SK-N-SH (cell line): ENCODE measurements around the gene SLC6A20. TPM values are rescaled to one million over a fixed set of nuclear protein-coding genes. Genes with fewer than 3 reads are reported as not detected.

Experiments
- CTCF ChIA-PET: fragments of 300-600, 350-600 bp; formaldehyde crosslinking; extraction: SDS; loops from one replicate; lab custom pipeline; 2021; lab: Yijun Ruan, JAX
- POLR2A ChIA-PET: fragments of 350-600 bp; sonication (Branson Sonifier 250); formaldehyde crosslinking; extraction: SDS; loops from one replicate; lab custom pipeline; 2020; ENCODE audit warnings: antibody characterized with exemption, inconsistent platforms; lab: Yijun Ruan, JAX
- DNase-seq: peaks from one replicate; pipeline ENCODE4 v3.0.0; 2012
- H2AFZ ChIP-seq: fragments of 200-600 bp; sonication (generic); 2 replicates; pipeline ENCODE4 v1.8.1; 2016; ENCODE audit warnings: antibody characterized with exemption, mild to moderate bottlenecking, low read depth
- H3F3A ChIP-seq: fragments of 200-600 bp; sonication (generic); replicated peaks from 2 replicates; pipeline ENCODE3; 2016; ENCODE audit warnings: antibody characterized with exemption, mild to moderate bottlenecking; ENCODE audit not compliant: insufficient read depth
- H3K27ac ChIP-seq, 2 experiments: fragments of 200-500 bp in 1 of 2; fragments of 200-600 bp in 1 of 2; sonication (Bioruptor generic) in 1 of 2; sonication (generic), shearing (Covaris generic) in 1 of 2; 2 replicates each; pipeline versions ENCODE4 v1.5.1 to v1.6.1; 2014 to 2016; ENCODE audit warnings: low read depth in 2 of 2, inconsistent platforms in 1 of 2, low read length in 1 of 2, mild to moderate bottlenecking in 1 of 2, mixed read lengths in 1 of 2
- H3K27me3 ChIP-seq: fragments of 200-600 bp; sonication (generic), shearing (Covaris generic); 2 replicates; pipeline ENCODE4 v1.6.1; 2016; ENCODE audit warnings: mixed run types; ENCODE audit not compliant: insufficient read depth
- H3K36me3 ChIP-seq, 2 experiments: fragments of 200-500 bp in 1 of 2; fragments of 200-600 bp in 1 of 2; sonication (Bioruptor generic) in 1 of 2; sonication (generic) in 1 of 2; replicated peaks in 1 of 2; 2 replicates each; pipeline versions ENCODE3 to v1.5.1; 2014 to 2016; ENCODE audit warnings: low read length in 1 of 2, mild to moderate bottlenecking in 1 of 2; ENCODE audit not compliant: insufficient read depth in 2 of 2, control insufficient read depth in 1 of 2
- H3K4me1 ChIP-seq, 2 experiments: fragments of 200-500 bp in 1 of 2; fragments of 200-600 bp in 1 of 2; sonication (Bioruptor generic) in 1 of 2; sonication (generic), shearing (Covaris generic) in 1 of 2; 2 replicates each; pipeline versions ENCODE4 v1.5.1 to v1.6.1; 2014 to 2016; ENCODE audit warnings: low read depth in 1 of 2, low read length in 1 of 2, mixed run types in 1 of 2; ENCODE audit not compliant: insufficient read depth in 2 of 2, control insufficient read depth in 1 of 2
- H3K4me2 ChIP-seq: fragments of 200-600 bp; sonication (generic), shearing (Covaris generic); 2 replicates; pipeline ENCODE4 v1.6.1; 2017; ENCODE audit warnings: mixed run types
- H3K4me3 ChIP-seq, 2 experiments: fragments of 200-500 bp in 1 of 2; fragments of 200-600 bp in 1 of 2; sonication (Bioruptor generic) in 1 of 2; sonication (generic), shearing (Covaris generic) in 1 of 2; 2 replicates each; pipeline versions ENCODE4 v1.5.1 to v1.8.1; 2014 to 2016; ENCODE audit warnings: low read depth in 2 of 2, inconsistent platforms in 1 of 2, low read length in 1 of 2, mild to moderate bottlenecking in 1 of 2, mixed read lengths in 1 of 2, moderate library complexity in 1 of 2
- H3K79me2 ChIP-seq: fragments of 200-600 bp; sonication (generic); 2 replicates; pipeline ENCODE4 v1.8.1; 2017; ENCODE audit warnings: mild to moderate bottlenecking; ENCODE audit not compliant: insufficient read depth
- H3K9ac ChIP-seq: fragments of 200-600 bp; sonication (generic); 2 replicates; pipeline ENCODE4 v1.6.1; 2017; ENCODE audit warnings: mixed run types
- H3K9me2 ChIP-seq: fragments of 200-600 bp; sonication (generic); 2 replicates; pipeline ENCODE4 v1.6.1; 2017; ENCODE audit warnings: mixed run types
- H3K9me3 ChIP-seq: fragments of 200-600 bp; sonication (generic); 2 replicates; pipeline ENCODE4 v1.6.1; 2017; ENCODE audit warnings: mixed run types, mild to moderate bottlenecking, moderate library complexity
- H4K20me1 ChIP-seq: fragments of 200-600 bp; sonication (generic); 2 replicates; pipeline ENCODE4 v1.6.1; 2017; ENCODE audit warnings: mild to moderate bottlenecking, mixed run types; ENCODE audit not compliant: insufficient read depth
- CHD2 ChIP-seq: fragments of 150-350 bp; IDR thresholded peaks from 2 replicates; pipeline ENCODE4 v1.6.1; 2018; ENCODE audit warnings: low read length; ENCODE audit not compliant: partially characterized antibody
- ELF1 ChIP-seq: IDR thresholded peaks from 2 replicates; pipeline ENCODE4 v1.4.0; 2012
- EP300 ChIP-seq, 2 experiments: IDR thresholded peaks; 2 replicates each; pipeline versions ENCODE4 v1.4.0 to v1.6.1; 2012; ENCODE audit warnings: borderline replicate concordance in 1 of 2, low read depth in 1 of 2, low read length in 1 of 2
- EZH2phosphoT487 ChIP-seq: fragments of 200-600 bp; sonication (generic); IDR thresholded peaks from 2 replicates; pipeline ENCODE4 v1.6.1; 2017; ENCODE audit warnings: low read depth, mixed run types, mild to moderate bottlenecking, antibody characterized with exemption, moderate library complexity, borderline replicate concordance
- FOSL2 ChIP-seq: IDR thresholded peaks from 2 replicates; pipeline ENCODE4 v1.4.0; 2012; ENCODE audit warnings: low read depth, mild to moderate bottlenecking, moderate library complexity, borderline replicate concordance
- FOXJ3 ChIP-seq: sonication (generic); formaldehyde crosslinking; IDR thresholded peaks from 2 replicates; pipeline ENCODE4 v1.5.1; 2020; ENCODE audit warnings: mild to moderate bottlenecking, missing genetic modification reagents
- FOXM1 ChIP-seq: IDR thresholded peaks from 2 replicates; pipeline ENCODE4 v1.4.0; 2012; ENCODE audit warnings: low read depth, mild to moderate bottlenecking
- GATA2 ChIP-seq: sonication (generic); formaldehyde crosslinking; IDR thresholded peaks from 2 replicates; pipeline ENCODE4 v1.5.0; 2020; ENCODE audit warnings: mild to moderate bottlenecking, missing genetic modification reagents
- JUND ChIP-seq: IDR thresholded peaks from 2 replicates; pipeline ENCODE4 v1.4.0; 2012
- MAX ChIP-seq: IDR thresholded peaks from 2 replicates; pipeline ENCODE4 v1.4.0; 2012; ENCODE audit warnings: low read depth
- MXI1 ChIP-seq: IDR thresholded peaks from 2 replicates; pipeline ENCODE4 v1.6.1; 2012; ENCODE audit warnings: mild to moderate bottlenecking, low read depth, low read length, improper control_type of control experiment
- NFIC ChIP-seq: IDR thresholded peaks from 2 replicates; pipeline ENCODE4 v1.4.0; 2012; ENCODE audit warnings: borderline replicate concordance
- NRF1 ChIP-seq: IDR thresholded peaks from 2 replicates; pipeline ENCODE4 v1.6.1; 2012; ENCODE audit warnings: low read depth, mild to moderate bottlenecking, low read length
- PBX3 ChIP-seq: IDR thresholded peaks from 2 replicates; pipeline ENCODE4; 2012
- RAD21 ChIP-seq: IDR thresholded peaks from 2 replicates; pipeline ENCODE4 v1.6.1; 2012; ENCODE audit warnings: mild to moderate bottlenecking, low read length
- RCOR1 ChIP-seq: fragments of 150-350 bp; IDR thresholded peaks from 2 replicates; pipeline ENCODE4 v1.6.1; 2017; ENCODE audit warnings: antibody characterized with exemption, low read length
- REST ChIP-seq: IDR thresholded peaks from 2 replicates; pipeline ENCODE4 v1.6.1; 2012; ENCODE audit warnings: mild to moderate bottlenecking, low read depth, low read length, moderate library complexity
- RXRA ChIP-seq: IDR thresholded peaks from 2 replicates; pipeline ENCODE4 v1.4.0; 2012; ENCODE audit warnings: low read depth, mild to moderate bottlenecking, borderline replicate concordance
- SMC3 ChIP-seq: IDR thresholded peaks from 2 replicates; pipeline ENCODE4 v1.6.1; 2012; ENCODE audit warnings: low read depth, low read length, improper control_type of control experiment
- TAF1 ChIP-seq: IDR thresholded peaks from 2 replicates; pipeline ENCODE4 v1.6.1; 2012; ENCODE audit warnings: low read depth, mild to moderate bottlenecking, low read length, moderate library complexity, borderline replicate concordance
- TCF12 ChIP-seq: IDR thresholded peaks from 2 replicates; pipeline ENCODE4 v1.4.0; 2012
- TEAD4 ChIP-seq: IDR thresholded peaks from 2 replicates; pipeline ENCODE4 v1.4.0; 2012; ENCODE audit warnings: mild to moderate bottlenecking, borderline replicate concordance; ENCODE audit not compliant: insufficient read depth
- USF1 ChIP-seq: IDR thresholded peaks from 2 replicates; pipeline ENCODE4 v1.4.0; 2012; ENCODE audit warnings: low read depth, borderline replicate concordance
- YY1 ChIP-seq: IDR thresholded peaks from 2 replicates; pipeline ENCODE4 v1.4.0; 2012; ENCODE audit warnings: low read depth, mild to moderate bottlenecking
- WGBS: methylation state at CpG from one replicate; pipeline ENCODE4 v1.1.6; 2017; ENCODE audit warnings: low lambda C conversion rate; 5-methylcytosine and 5-hydroxymethylcytosine counted together
- polyA plus RNA-seq, 3 experiments: library from polyadenylated mRNA; depleted of rRNA; stranded (reverse); fragments of >200 nt; gene quantifications; 2 replicates each; pipeline ENCODE4 v1.2.3, GENCODE V29; 2012

The SLC6A20 gene
- polyA plus RNA-seq, 1 of the 3 experiments (the other 2 are of a cell fraction): not detected

- Histone ChIP-seq H3K4me1 (peaks cover 0 to 5% of the 10 kb centered on the region in 2 experiments; a peak in 1 of 4 replicates), H3K9me2 (no peaks in the 10 kb centered on the region), H4K20me1 (no peaks in the 10 kb centered on the region), H3K9me3 (no peaks in the 10 kb centered on the region; the same call in 1 of the 2 replicates), H3F3A (no peaks in the 10 kb centered on the region), H3K27me3 (peaks cover 30% of the 10 kb centered on the region), H3K4me3 (no peak overlapping the region), H2AFZ (no peak overlapping the region), H3K27ac (no peak overlapping the region), H3K9ac (no peak overlapping the region), H3K36me3 (no peaks in the 10 kb centered on the region)
- CTCF ChIA-PET: interaction anchor here (0.5 to 1.0 kb wide), 2 partner anchors 15 to 390 kb away, joined by 3 to 4 read pairs; no protein-coding TSS in a partner anchor
- no peak for DNase-seq
- WGBS: 63% methylated on average over 5 of the region's 7 CpGs
- POLR2A ChIA-PET: no interaction called here
- TF ChIP-seq CHD2 (no peak), REST (no peak), RAD21 (no peak), TCF12 (no peak), TAF1 (no peak), MXI1 (no peak), RCOR1 (no peak), USF1 (no peak), FOSL2 (no peak), EP300 (IDR thresholded peaks at IDR 0.05; ENCODE audit: borderline replicate concordance in 1 of 2, low read depth in 1 of 2, low read length in 1 of 2) (no peak), PBX3 (no peak)
- TF ChIP-seq, all 33 proteins: peak for 0
- Histone ChIP-seq H3K79me2 (no peaks in the 10 kb centered on the region), H3K4me2 (no peak overlapping the region)
Measured at GRCh38 chr3:45792516-45793172, 3.7 kb downstream of the SLC6A20 start.

- peaks cover 26% of the 10 kb centered on the region for H3K27me3 ChIP-seq
- ChIA-PET CTCF (no interaction called here), POLR2A (no interaction called here)
- H3K36me3 ChIP-seq: no peaks in the 10 kb centered on the region
- peaks cover 0 to 5% of the 10 kb centered on the region in 2 experiments; a peak in 1 of 4 replicates for H3K4me1 ChIP-seq
- no peak overlapping the region for H3K4me3 ChIP-seq
- no peaks in the 10 kb centered on the region for H3F3A ChIP-seq
- no peak overlapping the region for H3K4me2 ChIP-seq
- no peaks in the 10 kb centered on the region for H3K9me2 ChIP-seq
- WGBS: 27% methylated on average over 1 of the region's 2 CpGs
- H3K9ac ChIP-seq: no peak overlapping the region
- no peaks in the 10 kb centered on the region; the same call in 1 of the 2 replicates for H3K9me3 ChIP-seq
- no peaks in the 10 kb centered on the region for H4K20me1 ChIP-seq
- H3K27ac ChIP-seq: no peak overlapping the region
- H3K79me2 ChIP-seq: no peaks in the 10 kb centered on the region
- no peak overlapping the region for H2AFZ ChIP-seq
- DNase-seq: no peak
- TF ChIP-seq FOXM1 (no peak), RCOR1 (no peak), MAX (no peak), RXRA (no peak), EZH2phosphoT487 (no peak), FOXJ3 (CRISPR knock-in tag) (no peak), SMC3 (no peak), GATA2 (CRISPR knock-in tag) (no peak), MXI1 (no peak), TEAD4 (no peak), NFIC (no peak), NRF1 (no peak), ELF1 (no peak), YY1 (no peak), JUND (no peak)
Measured at GRCh38 chr3:45792036-45792435, 4.3 kb downstream of the SLC6A20 start.
